HEK293 (cell line): Measurements from ENCODE around the gene HMG20B.

Source experiments
- HOXC10 ChIP-seq: sonication (generic); formaldehyde crosslinking; IDR thresholded peaks from 2 replicates; pipeline ENCODE4 v1.8.1; 2023; ENCODE audit warnings: mild to moderate bottlenecking, missing genetic modification reagents
- KLF8 ChIP-seq: fragments of 450-650 bp; formaldehyde crosslinking; IDR thresholded peaks from 2 replicates; pipeline ENCODE4 v1.5.1; 2016; ENCODE audit warnings: missing biosample characterization, missing genetic modification characterization
- RBAK ChIP-seq: fragments of 450-650 bp; formaldehyde crosslinking; IDR thresholded peaks from 2 replicates; pipeline ENCODE4 v1.5.1; 2016; ENCODE audit warnings: missing biosample characterization, missing genetic modification characterization
- SALL2 ChIP-seq: fragments of 450-650 bp; formaldehyde crosslinking; IDR thresholded peaks from 2 replicates; pipeline ENCODE4 v1.5.0; 2017; ENCODE audit warnings: missing biosample characterization, mild to moderate bottlenecking, missing genetic modification characterization, borderline replicate concordance
- SCRT1 ChIP-seq: fragments of 450-650 bp; formaldehyde crosslinking; IDR thresholded peaks from 2 replicates; pipeline ENCODE4 v1.5.1; 2016; ENCODE audit warnings: missing biosample characterization, missing genetic modification characterization, borderline replicate concordance
- SP2 ChIP-seq: fragments of 450-650 bp; formaldehyde crosslinking; IDR thresholded peaks from 2 replicates; pipeline ENCODE4 v1.5.1; 2016; ENCODE audit warnings: missing biosample characterization, missing genetic modification characterization
- ZFP3 ChIP-seq: fragments of 450-650 bp; formaldehyde crosslinking; IDR thresholded peaks from 2 replicates; pipeline ENCODE4 v1.5.1; 2016; ENCODE audit warnings: low read depth, missing biosample characterization, missing genetic modification characterization
- ZNF132 ChIP-seq: fragments of 450-650 bp; formaldehyde crosslinking; IDR thresholded peaks from 2 replicates; pipeline ENCODE4 v1.5.1; 2017; ENCODE audit warnings: missing biosample characterization, missing genetic modification characterization, borderline replicate concordance
- ZNF146 ChIP-seq: fragments of 450-650 bp; formaldehyde crosslinking; IDR thresholded peaks from 2 replicates; pipeline ENCODE4 v1.5.1; 2016; ENCODE audit warnings: missing biosample characterization, missing genetic modification characterization
- ZNF175 ChIP-seq: fragments of 450-650 bp; formaldehyde crosslinking; IDR thresholded peaks from 2 replicates; pipeline ENCODE4 v1.5.1; 2016; ENCODE audit warnings: missing biosample characterization, missing genetic modification characterization
- ZNF202 ChIP-seq: fragments of 450-650 bp; formaldehyde crosslinking; IDR thresholded peaks from 2 replicates; pipeline ENCODE4 v1.5.1; 2016; ENCODE audit warnings: missing biosample characterization, missing genetic modification characterization, borderline replicate concordance
- ZNF248 ChIP-seq: fragments of 450-650 bp; formaldehyde crosslinking; IDR thresholded peaks from 2 replicates; pipeline ENCODE4 v1.5.1; 2017; ENCODE audit warnings: missing biosample characterization, missing genetic modification characterization
- ZNF501 ChIP-seq: fragments of 450-650 bp; formaldehyde crosslinking; IDR thresholded peaks from 2 replicates; pipeline ENCODE4 v1.5.1; 2016; ENCODE audit warnings: missing biosample characterization, missing genetic modification characterization
- ZNF510 ChIP-seq: fragments of 450-650 bp; formaldehyde crosslinking; IDR thresholded peaks from 2 replicates; pipeline ENCODE4 v1.5.1; 2018; ENCODE audit warnings: mild to moderate bottlenecking, missing genetic modification characterization, missing biosample characterization; ENCODE audit not compliant: insufficient replicate concordance
- ZNF514 ChIP-seq: fragments of 450-650 bp; formaldehyde crosslinking; IDR thresholded peaks from 2 replicates; pipeline ENCODE4 v1.5.1; 2016; ENCODE audit warnings: missing biosample characterization, missing genetic modification characterization
- ZNF544 ChIP-seq: fragments of 450-650 bp; formaldehyde crosslinking; IDR thresholded peaks from 2 replicates; pipeline ENCODE4 v1.5.0; 2017; ENCODE audit warnings: missing biosample characterization, missing genetic modification characterization
- ZNF629 ChIP-seq: fragments of 450-650 bp; formaldehyde crosslinking; IDR thresholded peaks from 2 replicates; pipeline ENCODE4 v1.5.1; 2017; ENCODE audit warnings: missing biosample characterization, missing genetic modification characterization
- ZNF670 ChIP-seq: fragments of 450-650 bp; formaldehyde crosslinking; IDR thresholded peaks from 2 replicates; pipeline ENCODE4 v1.5.1; 2016; ENCODE audit warnings: missing biosample characterization, missing genetic modification characterization, low read depth
- ZNF830 ChIP-seq: fragments of 450-650 bp; IDR thresholded peaks from 2 replicates; pipeline ENCODE4 v1.5.0; 2018; ENCODE audit warnings: missing biosample characterization, missing genetic modification characterization, low read depth, mild to moderate bottlenecking, moderate library complexity
- ZSCAN23 ChIP-seq: fragments of 450-650 bp; formaldehyde crosslinking; IDR thresholded peaks from 2 replicates; pipeline ENCODE4 v1.5.1; 2016; ENCODE audit warnings: missing biosample characterization, missing genetic modification characterization
- TF ChIP-seq, protein P1 (sequence below): fragments of 450-650 bp; formaldehyde crosslinking; IDR thresholded peaks from 2 replicates; pipeline ENCODE4 v1.5.1; 2016; ENCODE audit warnings: missing biosample characterization, missing genetic modification characterization
- TF ChIP-seq, protein P2 (sequence below): fragments of 450-650 bp; formaldehyde crosslinking; IDR thresholded peaks from 2 replicates; pipeline ENCODE4 v1.5.1; 2016; ENCODE audit warnings: missing biosample characterization, missing genetic modification characterization
- TF ChIP-seq, protein P3 (sequence below): IDR thresholded peaks from 2 replicates; pipeline ENCODE4 v1.6.1; 2011; ENCODE audit warnings: mild to moderate bottlenecking, low read depth, low read length, borderline replicate concordance
- TF ChIP-seq, protein P4 (sequence below): fragments of 450-650 bp; formaldehyde crosslinking; IDR thresholded peaks from 2 replicates; pipeline ENCODE4 v1.5.1; 2016; ENCODE audit warnings: missing biosample characterization, missing genetic modification characterization, borderline replicate concordance
- TF ChIP-seq, protein P5 (sequence below): fragments of 450-650 bp; formaldehyde crosslinking; IDR thresholded peaks from 2 replicates; pipeline ENCODE4 v1.5.1; 2017; ENCODE audit warnings: missing biosample characterization, missing genetic modification characterization
- TF ChIP-seq, protein P6 (sequence below): fragments of 450-650 bp; formaldehyde crosslinking; IDR thresholded peaks from 2 replicates; pipeline ENCODE4 v1.5.1; 2016; ENCODE audit warnings: missing biosample characterization, missing genetic modification characterization

HMG20B gene

DNA sequence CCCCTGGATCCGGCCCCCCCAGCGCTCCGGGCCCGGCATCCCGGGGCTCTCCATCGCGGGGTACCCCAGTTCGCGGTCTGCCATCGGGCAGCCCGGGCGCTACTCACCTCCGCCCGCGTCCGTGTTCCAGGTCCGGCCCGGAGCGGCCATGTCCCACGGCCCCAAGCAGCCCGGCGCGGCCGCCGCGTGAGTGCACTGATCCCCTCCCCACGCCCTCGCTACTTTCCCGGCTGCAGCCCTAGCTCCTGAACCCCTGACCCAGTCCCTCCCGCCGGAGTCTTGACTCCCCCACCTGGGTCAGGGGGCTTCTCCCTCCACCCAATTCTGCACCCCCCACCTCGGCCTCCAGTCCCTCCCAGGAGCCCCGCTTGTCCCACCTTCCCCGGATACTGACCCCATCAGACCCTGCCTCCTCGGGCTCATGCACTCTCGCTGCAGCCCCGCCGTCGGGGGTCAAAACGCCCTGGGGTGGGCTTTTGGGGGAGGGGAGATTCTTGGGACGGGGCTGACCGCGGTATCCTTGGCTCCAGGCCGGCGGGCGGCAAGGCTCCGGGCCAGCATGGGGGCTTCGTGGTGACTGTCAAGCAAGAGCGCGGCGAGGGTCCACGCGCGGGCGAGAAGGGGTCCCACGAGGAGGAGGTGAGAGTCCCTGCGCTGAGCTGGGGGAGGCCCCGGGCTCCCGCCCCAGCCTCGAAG is 566 bp downstream of the HMG20B start (continued):
- TF ChIP-seq, protein P1, sequence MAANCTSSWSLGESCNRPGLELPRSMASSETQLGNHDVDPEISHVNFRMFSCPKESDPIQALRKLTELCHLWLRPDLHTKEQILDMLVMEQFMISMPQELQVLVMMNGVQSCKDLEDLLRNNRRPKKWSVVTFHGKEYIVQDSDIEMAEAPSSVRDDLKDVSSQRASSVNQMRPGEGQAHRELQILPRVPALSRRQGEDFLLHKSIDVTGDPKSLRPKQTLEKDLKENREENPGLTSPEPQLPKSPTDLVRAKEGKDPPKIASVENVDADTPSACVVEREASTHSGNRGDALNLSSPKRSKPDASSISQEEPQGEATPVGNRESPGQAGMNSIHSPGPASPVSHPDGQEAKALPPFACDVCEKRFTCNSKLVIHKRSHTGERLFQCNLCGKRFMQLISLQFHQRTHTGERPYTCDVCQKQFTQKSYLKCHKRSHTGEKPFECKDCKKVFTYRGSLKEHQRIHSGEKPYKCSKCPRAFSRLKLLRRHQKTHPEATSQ (tag by site-specific recombination), result peak; percentile 54; the same call in 1 of the 2 replicates
- no peak for TF ChIP-seq ZNF514
- TF ChIP-seq RBAK (tag by site-specific recombination), result no peak
- TF ChIP-seq ZNF132 (tag by site-specific recombination), result no peak
- TF ChIP-seq ZNF501, result no peak
- TF ChIP-seq ZNF670 (tag by site-specific recombination), result no peak
- no peak for TF ChIP-seq ZNF248 (tag by site-specific recombination)
- TF ChIP-seq, protein P2, sequence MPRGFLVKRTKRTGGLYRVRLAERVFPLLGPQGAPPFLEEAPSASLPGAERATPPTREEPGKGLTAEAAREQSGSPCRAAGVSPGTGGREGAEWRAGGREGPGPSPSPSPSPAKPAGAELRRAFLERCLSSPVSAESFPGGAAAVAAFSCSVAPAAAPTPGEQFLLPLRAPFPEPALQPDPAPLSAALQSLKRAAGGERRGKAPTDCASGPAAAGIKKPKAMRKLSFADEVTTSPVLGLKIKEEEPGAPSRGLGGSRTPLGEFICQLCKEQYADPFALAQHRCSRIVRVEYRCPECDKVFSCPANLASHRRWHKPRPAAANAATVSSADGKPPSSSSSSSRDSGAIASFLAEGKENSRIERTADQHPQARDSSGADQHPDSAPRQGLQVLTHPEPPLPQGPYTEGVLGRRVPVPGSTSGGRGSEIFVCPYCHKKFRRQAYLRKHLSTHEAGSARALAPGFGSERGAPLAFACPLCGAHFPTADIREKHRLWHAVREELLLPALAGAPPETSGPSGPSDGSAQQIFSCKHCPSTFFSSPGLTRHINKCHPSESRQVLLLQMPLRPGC, result peak; percentile 35; the same call in 1 of the 2 replicates
- TF ChIP-seq, protein P3, sequence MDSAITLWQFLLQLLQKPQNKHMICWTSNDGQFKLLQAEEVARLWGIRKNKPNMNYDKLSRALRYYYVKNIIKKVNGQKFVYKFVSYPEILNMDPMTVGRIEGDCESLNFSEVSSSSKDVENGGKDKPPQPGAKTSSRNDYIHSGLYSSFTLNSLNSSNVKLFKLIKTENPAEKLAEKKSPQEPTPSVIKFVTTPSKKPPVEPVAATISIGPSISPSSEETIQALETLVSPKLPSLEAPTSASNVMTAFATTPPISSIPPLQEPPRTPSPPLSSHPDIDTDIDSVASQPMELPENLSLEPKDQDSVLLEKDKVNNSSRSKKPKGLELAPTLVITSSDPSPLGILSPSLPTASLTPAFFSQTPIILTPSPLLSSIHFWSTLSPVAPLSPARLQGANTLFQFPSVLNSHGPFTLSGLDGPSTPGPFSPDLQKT, result no peak
- TF ChIP-seq SALL2, result no peak
- no peak for TF ChIP-seq ZNF175 (tag by site-specific recombination)
- TF ChIP-seq ZNF202, result no peak
- no peak for TF ChIP-seq HOXC10
- TF ChIP-seq SCRT1, result no peak
- TF ChIP-seq ZNF510 (tag by site-specific recombination), result no peak
- 0 out of 2 replicates have a peak, but pooled peaks have one; percentile 7 for TF ChIP-seq ZNF146 (tag by site-specific recombination)
- TF ChIP-seq KLF8 (tag by site-specific recombination), result no peak
- TF ChIP-seq, protein P4, sequence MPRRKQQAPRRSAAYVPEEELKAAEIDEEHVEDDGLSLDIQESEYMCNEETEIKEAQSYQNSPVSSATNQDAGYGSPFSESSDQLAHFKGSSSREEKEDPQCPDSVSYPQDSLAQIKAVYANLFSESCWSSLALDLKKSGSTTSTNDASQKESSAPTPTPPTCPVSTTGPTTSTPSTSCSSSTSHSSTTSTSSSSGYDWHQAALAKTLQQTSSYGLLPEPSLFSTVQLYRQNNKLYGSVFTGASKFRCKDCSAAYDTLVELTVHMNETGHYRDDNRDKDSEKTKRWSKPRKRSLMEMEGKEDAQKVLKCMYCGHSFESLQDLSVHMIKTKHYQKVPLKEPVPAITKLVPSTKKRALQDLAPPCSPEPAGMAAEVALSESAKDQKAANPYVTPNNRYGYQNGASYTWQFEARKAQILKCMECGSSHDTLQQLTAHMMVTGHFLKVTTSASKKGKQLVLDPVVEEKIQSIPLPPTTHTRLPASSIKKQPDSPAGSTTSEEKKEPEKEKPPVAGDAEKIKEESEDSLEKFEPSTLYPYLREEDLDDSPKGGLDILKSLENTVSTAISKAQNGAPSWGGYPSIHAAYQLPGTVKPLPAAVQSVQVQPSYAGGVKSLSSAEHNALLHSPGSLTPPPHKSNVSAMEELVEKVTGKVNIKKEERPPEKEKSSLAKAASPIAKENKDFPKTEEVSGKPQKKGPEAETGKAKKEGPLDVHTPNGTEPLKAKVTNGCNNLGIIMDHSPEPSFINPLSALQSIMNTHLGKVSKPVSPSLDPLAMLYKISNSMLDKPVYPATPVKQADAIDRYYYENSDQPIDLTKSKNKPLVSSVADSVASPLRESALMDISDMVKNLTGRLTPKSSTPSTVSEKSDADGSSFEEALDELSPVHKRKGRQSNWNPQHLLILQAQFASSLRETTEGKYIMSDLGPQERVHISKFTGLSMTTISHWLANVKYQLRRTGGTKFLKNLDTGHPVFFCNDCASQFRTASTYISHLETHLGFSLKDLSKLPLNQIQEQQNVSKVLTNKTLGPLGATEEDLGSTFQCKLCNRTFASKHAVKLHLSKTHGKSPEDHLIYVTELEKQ (tag by site-specific recombination), result no peak; the same call in 1 of the 2 replicates
- no peak for TF ChIP-seq SP2 (tag by site-specific recombination)
- no peak for TF ChIP-seq ZNF830 (tag by site-specific recombination)
- TF ChIP-seq, protein P5, sequence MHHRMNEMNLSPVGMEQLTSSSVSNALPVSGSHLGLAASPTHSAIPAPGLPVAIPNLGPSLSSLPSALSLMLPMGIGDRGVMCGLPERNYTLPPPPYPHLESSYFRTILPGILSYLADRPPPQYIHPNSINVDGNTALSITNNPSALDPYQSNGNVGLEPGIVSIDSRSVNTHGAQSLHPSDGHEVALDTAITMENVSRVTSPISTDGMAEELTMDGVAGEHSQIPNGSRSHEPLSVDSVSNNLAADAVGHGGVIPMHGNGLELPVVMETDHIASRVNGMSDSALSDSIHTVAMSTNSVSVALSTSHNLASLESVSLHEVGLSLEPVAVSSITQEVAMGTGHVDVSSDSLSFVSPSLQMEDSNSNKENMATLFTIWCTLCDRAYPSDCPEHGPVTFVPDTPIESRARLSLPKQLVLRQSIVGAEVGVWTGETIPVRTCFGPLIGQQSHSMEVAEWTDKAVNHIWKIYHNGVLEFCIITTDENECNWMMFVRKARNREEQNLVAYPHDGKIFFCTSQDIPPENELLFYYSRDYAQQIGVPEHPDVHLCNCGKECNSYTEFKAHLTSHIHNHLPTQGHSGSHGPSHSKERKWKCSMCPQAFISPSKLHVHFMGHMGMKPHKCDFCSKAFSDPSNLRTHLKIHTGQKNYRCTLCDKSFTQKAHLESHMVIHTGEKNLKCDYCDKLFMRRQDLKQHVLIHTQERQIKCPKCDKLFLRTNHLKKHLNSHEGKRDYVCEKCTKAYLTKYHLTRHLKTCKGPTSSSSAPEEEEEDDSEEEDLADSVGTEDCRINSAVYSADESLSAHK, result 0 out of 2 replicates have a peak, but pooled peaks have one; percentile 11
- TF ChIP-seq, protein P6, sequence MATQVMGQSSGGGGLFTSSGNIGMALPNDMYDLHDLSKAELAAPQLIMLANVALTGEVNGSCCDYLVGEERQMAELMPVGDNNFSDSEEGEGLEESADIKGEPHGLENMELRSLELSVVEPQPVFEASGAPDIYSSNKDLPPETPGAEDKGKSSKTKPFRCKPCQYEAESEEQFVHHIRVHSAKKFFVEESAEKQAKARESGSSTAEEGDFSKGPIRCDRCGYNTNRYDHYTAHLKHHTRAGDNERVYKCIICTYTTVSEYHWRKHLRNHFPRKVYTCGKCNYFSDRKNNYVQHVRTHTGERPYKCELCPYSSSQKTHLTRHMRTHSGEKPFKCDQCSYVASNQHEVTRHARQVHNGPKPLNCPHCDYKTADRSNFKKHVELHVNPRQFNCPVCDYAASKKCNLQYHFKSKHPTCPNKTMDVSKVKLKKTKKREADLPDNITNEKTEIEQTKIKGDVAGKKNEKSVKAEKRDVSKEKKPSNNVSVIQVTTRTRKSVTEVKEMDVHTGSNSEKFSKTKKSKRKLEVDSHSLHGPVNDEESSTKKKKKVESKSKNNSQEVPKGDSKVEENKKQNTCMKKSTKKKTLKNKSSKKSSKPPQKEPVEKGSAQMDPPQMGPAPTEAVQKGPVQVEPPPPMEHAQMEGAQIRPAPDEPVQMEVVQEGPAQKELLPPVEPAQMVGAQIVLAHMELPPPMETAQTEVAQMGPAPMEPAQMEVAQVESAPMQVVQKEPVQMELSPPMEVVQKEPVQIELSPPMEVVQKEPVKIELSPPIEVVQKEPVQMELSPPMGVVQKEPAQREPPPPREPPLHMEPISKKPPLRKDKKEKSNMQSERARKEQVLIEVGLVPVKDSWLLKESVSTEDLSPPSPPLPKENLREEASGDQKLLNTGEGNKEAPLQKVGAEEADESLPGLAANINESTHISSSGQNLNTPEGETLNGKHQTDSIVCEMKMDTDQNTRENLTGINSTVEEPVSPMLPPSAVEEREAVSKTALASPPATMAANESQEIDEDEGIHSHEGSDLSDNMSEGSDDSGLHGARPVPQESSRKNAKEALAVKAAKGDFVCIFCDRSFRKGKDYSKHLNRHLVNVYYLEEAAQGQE (tag by site-specific recombination), result no peak
- no peak for TF ChIP-seq ZFP3 (tag by site-specific recombination)
- no peak for TF ChIP-seq ZNF544
- TF ChIP-seq ZSCAN23, result no peak
- TF ChIP-seq ZNF629 (tag by site-specific recombination), result 0 out of 2 replicates have a peak, but pooled peaks have one; percentile 12
